Esophagus muscularis mucosa (tissue), 3 donors: Measurements from ENCODE around the gene PRODH.
"Not testable (repeated sequence)": the region's sequence is repeated elsewhere in the genome, so short reads cannot be mapped to it uniquely, and the experiment has no call there.

ENCODE experiments used
- POLR2A ChIP-seq: fragments of 450-650 bp; IDR thresholded peaks from one replicate; pipeline ENCODE4 v1.6.1; 2017; ENCODE audit warnings: antibody characterized with exemption, moderate library complexity, mild to moderate bottlenecking, low read depth
- POLR2AphosphoS5 ChIP-seq, 2 donors: sonication (generic); formaldehyde crosslinking; IDR thresholded peaks; one replicate each; pipeline ENCODE4 v1.6.1; 2017; ENCODE audit warnings: antibody characterized with exemption in 2 of 2
- TF ChIP-seq, protein P1 (sequence below), 3 experiments: fragments of 200-600 bp in 2 of 3; fragments of 450-650 bp in 1 of 3; sonication (generic) in 2 of 3; IDR thresholded peaks; one replicate each; pipeline ENCODE4 v1.5.1; 2017 to 2019; ENCODE audit warnings: antibody characterized with exemption in 3 of 3, mild to moderate bottlenecking in 2 of 3, moderate library complexity in 1 of 3

DNA sequence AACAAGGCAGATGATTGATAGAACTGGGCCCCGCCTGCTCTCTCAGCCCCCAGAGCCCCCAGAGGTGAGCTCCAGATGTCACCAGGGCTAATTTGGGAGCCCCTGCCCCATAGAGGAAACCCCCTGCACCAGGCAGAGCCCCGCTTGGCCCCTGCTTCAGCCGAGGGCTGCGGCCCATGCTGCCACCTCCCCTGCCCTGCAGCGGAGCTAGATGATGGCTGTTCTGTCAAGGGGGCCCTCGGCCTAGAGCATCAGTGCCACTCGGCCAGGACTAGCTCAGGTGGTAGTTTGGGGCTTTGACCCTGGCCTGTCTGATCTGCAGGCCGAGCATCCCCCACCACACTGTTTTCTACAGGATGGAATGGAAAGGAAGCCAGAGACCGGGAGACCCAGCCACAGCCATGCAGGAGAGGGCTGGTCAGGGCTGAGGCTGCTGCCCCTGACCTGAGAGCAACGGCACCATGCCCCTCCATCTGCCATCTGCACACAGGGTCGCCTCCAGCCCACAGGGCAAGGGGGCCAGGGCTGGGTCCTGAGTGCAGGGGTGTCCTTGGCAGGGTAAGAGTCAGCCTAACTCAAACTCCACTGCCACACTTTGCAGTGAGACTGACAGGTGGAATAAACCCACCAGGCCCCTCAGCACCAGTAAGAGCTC, 24.2 kb upstream of the PRODH start:
- TF ChIP-seq POLR2AphosphoS5 (IDR thresholded peaks at IDR 0.05); POLR2A: not testable (repeated sequence)
- TF ChIP-seq, protein P1, sequence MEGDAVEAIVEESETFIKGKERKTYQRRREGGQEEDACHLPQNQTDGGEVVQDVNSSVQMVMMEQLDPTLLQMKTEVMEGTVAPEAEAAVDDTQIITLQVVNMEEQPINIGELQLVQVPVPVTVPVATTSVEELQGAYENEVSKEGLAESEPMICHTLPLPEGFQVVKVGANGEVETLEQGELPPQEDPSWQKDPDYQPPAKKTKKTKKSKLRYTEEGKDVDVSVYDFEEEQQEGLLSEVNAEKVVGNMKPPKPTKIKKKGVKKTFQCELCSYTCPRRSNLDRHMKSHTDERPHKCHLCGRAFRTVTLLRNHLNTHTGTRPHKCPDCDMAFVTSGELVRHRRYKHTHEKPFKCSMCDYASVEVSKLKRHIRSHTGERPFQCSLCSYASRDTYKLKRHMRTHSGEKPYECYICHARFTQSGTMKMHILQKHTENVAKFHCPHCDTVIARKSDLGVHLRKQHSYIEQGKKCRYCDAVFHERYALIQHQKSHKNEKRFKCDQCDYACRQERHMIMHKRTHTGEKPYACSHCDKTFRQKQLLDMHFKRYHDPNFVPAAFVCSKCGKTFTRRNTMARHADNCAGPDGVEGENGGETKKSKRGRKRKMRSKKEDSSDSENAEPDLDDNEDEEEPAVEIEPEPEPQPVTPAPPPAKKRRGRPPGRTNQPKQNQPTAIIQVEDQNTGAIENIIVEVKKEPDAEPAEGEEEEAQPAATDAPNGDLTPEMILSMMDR (IDR thresholded peaks at IDR 0.05) = not testable (repeated sequence)
